Right lobe of liver (tissue), 6 donors: ENCODE data around the gene NTN5. TPM values are rescaled to one million over a fixed set of nuclear protein-coding genes. Genes with fewer than 3 reads are reported as not detected.
A peak's percentile ranks its signal among the peaks of the same experiment; 100 is the strongest.

Source experiments
- ATAC-seq, 4 donors: fragments of 200-7000 bp; cut with Tn5 transposase; one replicate each; pipeline ENCODE4 v1.9.1; 2020; ENCODE audit warnings: mild to moderate bottlenecking in 4 of 4, moderate library complexity in 4 of 4
- DNase-seq, 3 donors: peaks; one replicate each; pipeline ENCODE4 v3.0.0-alpha.2; 2020
- H3K27ac ChIP-seq, 3 donors: fragments of 200-600 bp; one replicate each; pipeline ENCODE4 v1.8.0; 2022
- H3K27me3 ChIP-seq, 2 donors: fragments of 200-600 bp; one replicate each; pipeline ENCODE4 v1.8.0; 2022
- H3K36me3 ChIP-seq, 4 donors: fragments of 200-600 bp; sonication (generic) in 1 of 4; one replicate each; pipeline versions ENCODE4 v1.5.1 to v1.8.0; 2017 to 2022; ENCODE audit warnings: control low read depth in 1 of 4
- H3K4me1 ChIP-seq, 4 donors: fragments of 200-600 bp; sonication (generic) in 1 of 4; one replicate each; pipeline versions ENCODE4 v1.5.1 to v1.8.0; 2017 to 2022; ENCODE audit warnings: control low read depth in 1 of 4
- H3K4me3 ChIP-seq, 3 donors: fragments of 200-600 bp; one replicate each; pipeline ENCODE4 v1.8.0; 2022
- H3K9me3 ChIP-seq, 4 donors: fragments of 200-600 bp; sonication (generic) in 1 of 4; one replicate each; pipeline versions ENCODE4 v1.5.1 to v1.8.0; 2017 to 2022; ENCODE audit warnings: control low read depth in 1 of 4
- CTCF ChIP-seq, 4 donors: fragments of 200-600 bp in 3 of 4; fragments of 450-650 bp in 1 of 4; IDR thresholded peaks; one replicate each; pipeline versions ENCODE4 v1.5.1 to v1.8.0; 2016 to 2022; ENCODE audit warnings: antibody characterized with exemption in 4 of 4, mild to moderate bottlenecking in 2 of 4
- POLR2A ChIP-seq: fragments of 450-650 bp; IDR thresholded peaks from one replicate; pipeline ENCODE4 v1.6.1; 2017; ENCODE audit warnings: antibody characterized with exemption, mild to moderate bottlenecking
- WGBS: methylation state at CpG from one replicate; pipeline ENCODE4 v1.1.6; 2018; ENCODE audit warnings: low coverage, low lambda C conversion rate; ENCODE audit not compliant: insufficient coverage; ENCODE audit errors: missing lambda C conversion rate; 5-methylcytosine and 5-hydroxymethylcytosine counted together
- intact Hi-C, 2 donors: fragments of 100-400 bp; cut with DNase I; formaldehyde crosslinking; loops; one replicate each; pipeline versions ENCODE4 v1.11.2 to v1.14.1; 2022
- total RNA-seq, 6 experiments: library from RNA; depleted of rRNA in 2 of 6; stranded (reverse); fragments of >200 nt in 2 of 6; fragmentation: NEBNext Ultra II Directional in 3 of 6; extraction: Animal tissue kit (Norgen Biotek cat#: 25700) in 3 of 6; gene quantifications; one replicate each; pipeline versions ENCODE4 v1.1.0 to v1.2.4, GENCODE V29; 2016 to 2023
- donor health status: DM: no; HTN: yes; CAD: no.
- donor health status: DM: no; HTN: no; CAD: no.
- donor health status: DM: no; HTN: no; CAD: no.
- donor health status: DM: no; HTN: yes; CAD: no.
- donor health status: DM: no; HTN: yes; CAD: no.

The NTN5 gene
- total RNA-seq, 6 experiments from 2014 or later = 0.11 to 0.32 TPM; not detected in 4

- 43% methylated on average over 15 of the region's 16 CpGs for WGBS
- intact Hi-C loops = no loop called here
- H3K4me1 ChIP-seq = no peaks in the 10 kb centered on the region
- DNase-seq = no peak
- TF ChIP-seq CTCF (IDR thresholded peaks at IDR 0.05) (no peak), POLR2A (no peak)
- H3K9me3 ChIP-seq = no peaks in the 10 kb centered on the region
- H3K4me3 ChIP-seq = no peak overlapping the region
- no peak overlapping the region for H3K27ac ChIP-seq
- H3K27me3 ChIP-seq = no peaks in the 10 kb centered on the region
- no peaks in the 10 kb centered on the region for H3K36me3 ChIP-seq
- no peak for ATAC-seq
Observed at GRCh38 chr19:48656840-48657474, 15.9 kb downstream of the NTN5 start.

- DNase-seq = no peak
Observed at GRCh38 chr19:48654299-48655059, 18.3 kb downstream of the NTN5 start.

GRCh38 chr19:48651683-48652048 is 21.2 kb downstream of the NTN5 start:
- 76% methylated on average over 2 of the region's 5 CpGs for WGBS
- intact Hi-C loops = no loop called here
- no peak for TF ChIP-seq CTCF (IDR thresholded peaks at IDR 0.05)
- no peak for TF ChIP-seq POLR2A

More at GRCh38 chr19:48654299-48655059, 18.3 kb downstream of the NTN5 start:
- TF ChIP-seq POLR2A (no peak), CTCF (IDR thresholded peaks at IDR 0.05) (no peak)
- intact Hi-C loops = no loop called here
- Histone ChIP-seq H3K4me3 (no peak overlapping the region), H3K27me3 (no peaks in the 10 kb centered on the region), H3K27ac (no peak overlapping the region), H3K9me3 (no peaks in the 10 kb centered on the region), H3K4me1 (no peaks in the 10 kb centered on the region), H3K36me3 (no peaks in the 10 kb centered on the region)
- WGBS = 25% methylated on average over 5 of the region's 11 CpGs
- peak in 1 of 4 donors; percentile 22 for ATAC-seq

GRCh38 chr19:48650974-48651682 is 21.7 kb downstream of the NTN5 start:
- Histone ChIP-seq H3K9me3 (no peaks in the 10 kb centered on the region), H3K4me1 (no peaks in the 10 kb centered on the region), H3K27ac (no peak overlapping the region), H3K36me3 (no peaks in the 10 kb centered on the region), H3K4me3 (no peak overlapping the region), H3K27me3 (no peaks in the 10 kb centered on the region)
- ATAC-seq (no peak), DNase-seq (no peak)
- no peak for TF ChIP-seq POLR2A
- TF ChIP-seq CTCF (IDR thresholded peaks at IDR 0.05) = no peak
- WGBS = 83% methylated on average over 7 of the region's 12 CpGs
- intact Hi-C loops = no loop called here

More at GRCh38 chr19:48651683-48652048, 21.2 kb downstream of the NTN5 start:
- Histone ChIP-seq H3K4me3 (no peak overlapping the region), H3K27ac (no peak overlapping the region), H3K27me3 (no peaks in the 10 kb centered on the region), H3K36me3 (no peaks in the 10 kb centered on the region), H3K9me3 (no peaks in the 10 kb centered on the region), H3K4me1 (no peaks in the 10 kb centered on the region)
- ATAC-seq (no peak), DNase-seq (no peak)
